Esophagus muscularis mucosa (tissue), 4 donors: ENCODE results near the gene PAF1. TPM values are rescaled to one million over a fixed set of nuclear protein-coding genes. Genes with fewer than 3 reads are reported as not detected.

Experiments used
- DNase-seq: peaks from one replicate; pipeline ENCODE4 v3.0.0-alpha.2; 2017; ENCODE audit errors: extremely low spot score
- H3K27ac ChIP-seq, 4 donors: fragments of 200-600 bp; sonication (generic); replicated peaks in 1 of 4; 1 replicate in 3 of 4; 2 replicates in 1 of 4; pipeline ENCODE4 v1.5.1; 2016 to 2019; ENCODE audit warnings: mild to moderate bottlenecking in 1 of 4
- H3K27me3 ChIP-seq, 4 donors: fragments of 200-600 bp; sonication (generic); one replicate each; pipeline versions ENCODE4 v1.5.1 to v1.6.0; 2016 to 2019
- H3K36me3 ChIP-seq, 4 donors: fragments of 200-600 bp; sonication (generic); one replicate each; pipeline ENCODE4 v1.5.1; 2016 to 2019
- H3K4me1 ChIP-seq, 4 donors: fragments of 200-600 bp; sonication (generic); one replicate each; pipeline ENCODE4 v1.5.1; 2016 to 2019
- H3K4me3 ChIP-seq, 4 donors: fragments of 200-600 bp; sonication (generic); 1 replicate in 2 of 4; 2 replicates in 2 of 4; pipeline ENCODE4 v1.5.1; 2016 to 2019; ENCODE audit warnings: mild to moderate bottlenecking in 4 of 4, moderate library complexity in 1 of 4
- H3K9me3 ChIP-seq, 4 donors: fragments of 200-600 bp; sonication (generic); 1 replicate in 3 of 4; 2 replicates in 1 of 4; pipeline ENCODE4 v1.5.1; 2016 to 2019
- EP300 ChIP-seq: sonication (generic); formaldehyde crosslinking; IDR thresholded peaks from one replicate; pipeline ENCODE4 v1.6.1; 2017; ENCODE audit warnings: antibody characterized with exemption
- POLR2A ChIP-seq: fragments of 450-650 bp; IDR thresholded peaks from one replicate; pipeline ENCODE4 v1.6.1; 2017; ENCODE audit warnings: antibody characterized with exemption, moderate library complexity, mild to moderate bottlenecking, low read depth
- POLR2AphosphoS5 ChIP-seq, 2 donors: sonication (generic); formaldehyde crosslinking; IDR thresholded peaks; one replicate each; pipeline ENCODE4 v1.6.1; 2017; ENCODE audit warnings: antibody characterized with exemption in 2 of 2
- WGBS: methylation state at CpG from one replicate; pipeline ENCODE4 v1.1.5; 2018; 5-methylcytosine and 5-hydroxymethylcytosine counted together
- intact Hi-C: fragments of 100-400 bp; cut with DNase I; formaldehyde crosslinking; loops from one replicate; pipeline ENCODE4 v1.15.1; 2023
- total RNA-seq, 4 donors: library from RNA; depleted of rRNA; stranded (reverse); fragments of >200 nt; gene quantifications; one replicate each; pipeline versions ENCODE4 v1.1.0 to v1.2.1, GENCODE V29; 2016
- TF ChIP-seq, protein P1 (sequence below), 3 experiments: fragments of 200-600 bp in 2 of 3; fragments of 450-650 bp in 1 of 3; sonication (generic) in 2 of 3; IDR thresholded peaks; one replicate each; pipeline ENCODE4 v1.5.1; 2017 to 2019; ENCODE audit warnings: antibody characterized with exemption in 3 of 3, mild to moderate bottlenecking in 2 of 3, moderate library complexity in 1 of 3

The PAF1 gene
- total RNA-seq, 4 donors from 2014 or later: 31.6 to 47.2 (median 41.5) TPM

DNA sequence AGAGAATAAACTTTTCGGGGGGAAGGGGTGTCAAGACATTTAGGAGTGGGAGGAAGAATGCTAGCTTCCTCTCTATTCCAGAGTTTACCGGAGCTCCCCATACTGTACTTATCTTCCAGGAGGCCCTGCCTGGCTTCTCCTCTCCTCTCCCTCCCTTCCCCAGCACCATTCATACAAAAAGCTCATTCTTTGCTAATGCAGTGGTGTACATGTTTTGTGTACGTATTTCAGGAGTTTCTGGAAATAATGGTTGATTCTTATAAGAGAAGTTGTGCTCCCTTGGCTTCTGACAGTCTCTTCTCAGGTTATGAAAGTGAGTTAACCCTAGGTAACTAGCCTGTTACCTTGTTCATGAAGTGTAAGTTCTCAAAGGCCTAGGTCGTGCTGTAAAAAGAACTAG, 41.6 kb downstream of the PAF1 start:
- no peak for TF ChIP-seq EP300
- TF ChIP-seq, protein P1, sequence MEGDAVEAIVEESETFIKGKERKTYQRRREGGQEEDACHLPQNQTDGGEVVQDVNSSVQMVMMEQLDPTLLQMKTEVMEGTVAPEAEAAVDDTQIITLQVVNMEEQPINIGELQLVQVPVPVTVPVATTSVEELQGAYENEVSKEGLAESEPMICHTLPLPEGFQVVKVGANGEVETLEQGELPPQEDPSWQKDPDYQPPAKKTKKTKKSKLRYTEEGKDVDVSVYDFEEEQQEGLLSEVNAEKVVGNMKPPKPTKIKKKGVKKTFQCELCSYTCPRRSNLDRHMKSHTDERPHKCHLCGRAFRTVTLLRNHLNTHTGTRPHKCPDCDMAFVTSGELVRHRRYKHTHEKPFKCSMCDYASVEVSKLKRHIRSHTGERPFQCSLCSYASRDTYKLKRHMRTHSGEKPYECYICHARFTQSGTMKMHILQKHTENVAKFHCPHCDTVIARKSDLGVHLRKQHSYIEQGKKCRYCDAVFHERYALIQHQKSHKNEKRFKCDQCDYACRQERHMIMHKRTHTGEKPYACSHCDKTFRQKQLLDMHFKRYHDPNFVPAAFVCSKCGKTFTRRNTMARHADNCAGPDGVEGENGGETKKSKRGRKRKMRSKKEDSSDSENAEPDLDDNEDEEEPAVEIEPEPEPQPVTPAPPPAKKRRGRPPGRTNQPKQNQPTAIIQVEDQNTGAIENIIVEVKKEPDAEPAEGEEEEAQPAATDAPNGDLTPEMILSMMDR (IDR thresholded peaks at IDR 0.05): no peak
- TF ChIP-seq POLR2AphosphoS5 (IDR thresholded peaks at IDR 0.05): no peak
- no peak for TF ChIP-seq POLR2A
- peaks cover 31 to 73% (median 62%) of the 10 kb centered on the region in 4 donors for H3K4me1 ChIP-seq
- no peak for DNase-seq
- intact Hi-C loops: loop anchor here (10.0 kb wide), 2 partner anchors 75 to 185 kb away; partner anchors contain the start of gene EID2B
- WGBS: 86% methylated on average over 4 of the region's 4 CpGs
- H3K4me3 ChIP-seq: no peak overlapping the region
- H3K27ac ChIP-seq: no peak overlapping the region
- H3K27me3 ChIP-seq: no peaks in the 10 kb centered on the region
- H3K9me3 ChIP-seq: no peaks in the 10 kb centered on the region
- peaks cover 5 to 56% (median 44%) of the 10 kb centered on the region in 4 donors for H3K36me3 ChIP-seq

DNA sequence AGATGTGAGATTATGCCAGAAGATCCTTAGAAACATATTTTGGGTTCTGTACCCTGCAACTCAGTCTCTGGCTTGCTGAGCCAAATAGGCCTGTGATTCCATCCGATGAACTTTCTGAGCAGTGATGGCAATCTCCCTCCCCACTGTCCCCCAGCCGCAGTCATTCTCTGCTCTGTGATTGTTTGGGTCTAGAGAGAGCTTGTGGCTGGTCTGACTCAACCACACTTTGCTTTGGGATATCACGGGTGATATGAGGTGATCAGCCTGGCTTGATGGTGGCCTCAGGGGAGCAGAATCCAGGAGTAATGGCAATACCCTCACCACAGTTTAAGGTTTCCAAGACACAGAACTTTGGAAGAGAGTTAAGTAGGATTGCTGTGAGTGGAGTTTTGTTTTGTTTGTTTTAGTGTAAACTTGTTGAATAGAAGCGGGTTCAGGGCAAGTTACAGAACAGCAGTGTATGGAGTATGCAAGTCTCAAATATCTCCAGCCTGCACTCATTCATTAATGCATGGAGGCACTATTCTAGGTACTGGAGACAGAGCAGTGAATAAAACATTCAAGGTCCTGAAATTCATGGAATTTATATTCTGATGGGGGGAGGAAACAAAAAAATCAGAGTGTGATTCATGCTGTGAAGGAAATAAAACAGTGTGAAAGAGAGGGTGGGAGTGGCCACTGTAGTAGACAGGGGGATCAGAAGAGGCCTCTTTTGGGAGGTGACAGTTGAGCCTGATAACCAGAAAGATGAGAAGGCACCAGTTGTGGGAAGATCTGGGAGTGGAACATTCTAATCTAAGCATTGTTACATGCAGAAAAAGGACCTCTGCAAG, 43.4 kb downstream of the PAF1 start:
- Histone ChIP-seq H3K27me3 (no peaks in the 10 kb centered on the region), H3K4me3 (no peak overlapping the region), H3K27ac (peak overlapping the region in 1 of 4 donors; percentile 3), H3K9me3 (no peaks in the 10 kb centered on the region), H3K4me1 (peaks cover 44 to 87% (median 73%) of the 10 kb centered on the region in 4 donors), H3K36me3 (peaks cover 5 to 43% (median 30%) of the 10 kb centered on the region in 4 donors)
- 85% methylated on average over 4 of the region's 4 CpGs for WGBS
- intact Hi-C loops: loop anchor here (10.0 kb wide), 2 partner anchors 77 to 187 kb away; partner anchors contain the start of gene EID2B
- TF ChIP-seq, protein P1 (IDR thresholded peaks at IDR 0.05): no peak
- TF ChIP-seq POLR2A (no peak), POLR2AphosphoS5 (IDR thresholded peaks at IDR 0.05) (no peak), EP300 (no peak)
- DNase-seq: no peak

DNA sequence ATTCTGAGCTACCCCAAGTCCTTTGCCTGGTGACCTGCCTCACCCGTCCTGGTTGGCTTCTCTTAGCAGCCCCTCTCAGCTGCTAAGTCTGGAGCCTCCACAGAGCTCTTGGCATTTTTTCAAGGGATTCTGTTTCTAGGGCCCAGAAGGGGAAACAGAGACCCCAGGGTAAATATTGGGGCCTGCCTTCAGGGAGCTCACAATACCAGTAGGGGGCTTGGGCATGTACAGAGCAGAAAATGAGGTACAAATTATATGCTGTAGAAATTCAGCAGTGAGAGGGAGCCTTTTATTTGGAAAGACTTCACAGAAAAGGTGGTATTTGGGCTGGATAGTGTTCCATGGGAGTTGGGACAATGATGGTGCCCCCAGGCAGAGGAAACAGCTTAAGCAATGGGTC, 45.0 kb downstream of the PAF1 start:
- Histone ChIP-seq H3K4me3 (no peak overlapping the region), H3K36me3 (peaks cover 0 to 30% (median 24%) of the 10 kb centered on the region in 4 donors), H3K9me3 (no peaks in the 10 kb centered on the region), H3K27ac (peak overlapping the region in 3 of 4 donors; percentile 2 to 36 (median 31)), H3K27me3 (no peaks in the 10 kb centered on the region), H3K4me1 (peaks cover 46 to 76% (median 67%) of the 10 kb centered on the region in 4 donors)
- TF ChIP-seq EP300: no peak
- TF ChIP-seq POLR2AphosphoS5 (IDR thresholded peaks at IDR 0.05): no peak
- no peak for TF ChIP-seq POLR2A
- TF ChIP-seq, protein P1 (IDR thresholded peaks at IDR 0.05): peak in 1 of 3 experiments; percentile 9
- intact Hi-C loops: loop anchor here (10.0 kb wide), 2 partner anchors 79 to 189 kb away; partner anchors contain the start of gene EID2B
- 62% methylated on average over 1 of the region's 1 CpG for WGBS
- DNase-seq: no peak

DNA sequence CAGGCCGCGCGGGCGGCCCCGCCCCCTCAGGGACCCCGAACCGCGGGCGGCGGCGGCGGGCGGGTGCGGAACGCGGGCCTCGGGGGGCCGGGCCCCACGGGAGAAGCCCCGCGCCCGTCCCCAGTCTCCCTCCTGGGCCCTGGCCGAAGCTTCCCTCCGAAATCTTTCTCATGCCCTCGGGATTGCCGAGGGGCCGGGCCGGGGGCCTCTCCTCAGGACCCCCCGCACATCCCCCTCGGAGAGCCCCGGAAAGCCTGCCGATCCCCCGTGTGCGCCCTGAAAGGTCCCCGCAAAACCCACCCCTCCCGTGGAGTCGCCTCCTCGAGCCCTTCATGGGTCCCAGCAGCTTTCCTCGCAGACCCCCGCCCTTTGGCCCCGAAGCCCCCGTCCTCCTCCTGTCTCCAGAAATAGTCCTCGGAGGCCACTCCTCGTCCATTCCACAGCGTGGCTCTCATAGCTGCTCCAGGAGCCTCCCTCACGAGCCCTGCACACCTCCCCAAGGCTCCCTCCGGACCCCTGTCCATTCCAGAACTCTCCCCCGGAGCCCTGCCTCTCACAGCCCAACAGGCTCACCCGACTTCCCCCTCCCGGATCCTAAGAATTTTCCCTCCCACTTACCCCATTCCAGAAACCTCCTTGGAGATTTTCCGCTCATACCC, 48.1 kb downstream of the PAF1 start:
- no peak for DNase-seq
- 1% methylated on average over 14 of the region's 51 CpGs for WGBS
- intact Hi-C loops: loop anchor here (10.0 kb wide), 2 partner anchors 82 to 192 kb away; partner anchors contain the start of gene EID2B

More for the DNA sequence above, 48.1 kb downstream of the PAF1 start:
- Histone ChIP-seq H3K36me3 (peaks cover 0 to 10% (median 5%) of the 10 kb centered on the region in 4 donors), H3K27me3 (no peaks in the 10 kb centered on the region), H3K27ac (peak overlapping the region; percentile 85 to 93 (median 90)), H3K4me1 (peaks cover 43 to 63% (median 61%) of the 10 kb centered on the region in 4 donors), H3K9me3 (no peaks in the 10 kb centered on the region), H3K4me3 (peak overlapping the region; percentile 84 to 91 (median 88))
- TF ChIP-seq, protein P1 (IDR thresholded peaks at IDR 0.05): no peak
- TF ChIP-seq POLR2AphosphoS5 (IDR thresholded peaks at IDR 0.05) (no peak), POLR2A (no peak), EP300 (no peak)
